Measurements from ENCODE around the gene SND1.

DNA sequence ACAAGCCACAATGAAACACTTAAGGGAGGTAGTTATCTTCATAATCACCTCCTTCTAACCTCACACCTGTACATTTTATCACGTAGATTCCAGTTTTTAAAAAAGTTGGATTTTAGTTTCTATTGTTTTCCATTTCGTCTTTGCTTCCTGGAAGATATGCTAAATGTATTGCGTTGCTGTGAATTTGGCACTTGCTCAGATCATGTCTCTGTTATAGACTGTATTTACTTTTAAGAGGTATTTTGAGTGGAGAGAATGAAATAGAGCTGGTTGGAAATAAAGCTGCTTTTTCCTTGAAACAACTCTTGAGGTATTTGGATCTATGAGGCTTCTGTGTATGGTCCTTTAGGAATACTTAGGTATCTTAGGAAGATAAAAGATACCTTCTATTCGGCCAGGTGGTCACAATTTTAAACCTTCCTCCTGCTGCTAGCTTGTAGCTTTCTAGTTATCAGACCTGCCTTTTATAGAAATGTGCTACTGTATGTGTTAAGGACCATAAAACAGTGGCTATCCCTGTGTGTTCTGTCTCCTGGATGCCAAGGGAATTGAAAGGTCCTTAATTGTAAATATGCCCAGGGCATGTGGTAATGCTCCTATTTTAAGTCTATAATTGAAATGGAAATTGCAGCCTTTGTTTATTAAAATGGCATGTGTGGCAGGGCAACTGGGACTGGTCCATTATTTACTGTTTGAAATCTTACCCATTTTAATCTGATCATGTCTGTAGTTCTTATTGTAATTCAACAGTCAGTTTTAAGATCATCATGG, 147.7 kb downstream of the SND1 start:
- TF ChIP-seq, protein P1, sequence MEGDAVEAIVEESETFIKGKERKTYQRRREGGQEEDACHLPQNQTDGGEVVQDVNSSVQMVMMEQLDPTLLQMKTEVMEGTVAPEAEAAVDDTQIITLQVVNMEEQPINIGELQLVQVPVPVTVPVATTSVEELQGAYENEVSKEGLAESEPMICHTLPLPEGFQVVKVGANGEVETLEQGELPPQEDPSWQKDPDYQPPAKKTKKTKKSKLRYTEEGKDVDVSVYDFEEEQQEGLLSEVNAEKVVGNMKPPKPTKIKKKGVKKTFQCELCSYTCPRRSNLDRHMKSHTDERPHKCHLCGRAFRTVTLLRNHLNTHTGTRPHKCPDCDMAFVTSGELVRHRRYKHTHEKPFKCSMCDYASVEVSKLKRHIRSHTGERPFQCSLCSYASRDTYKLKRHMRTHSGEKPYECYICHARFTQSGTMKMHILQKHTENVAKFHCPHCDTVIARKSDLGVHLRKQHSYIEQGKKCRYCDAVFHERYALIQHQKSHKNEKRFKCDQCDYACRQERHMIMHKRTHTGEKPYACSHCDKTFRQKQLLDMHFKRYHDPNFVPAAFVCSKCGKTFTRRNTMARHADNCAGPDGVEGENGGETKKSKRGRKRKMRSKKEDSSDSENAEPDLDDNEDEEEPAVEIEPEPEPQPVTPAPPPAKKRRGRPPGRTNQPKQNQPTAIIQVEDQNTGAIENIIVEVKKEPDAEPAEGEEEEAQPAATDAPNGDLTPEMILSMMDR (conservative IDR thresholded peaks at IDR 0.05 in 1 of 2, IDR thresholded peaks at IDR 0.05 in 1 of 2; ENCODE audit: low read depth in 1 of 2, low read length in 2 of 2) = no peak
- TF ChIP-seq EZH2 (IDR thresholded peaks at IDR 0.05; ENCODE audit: low read length, missing control alignments) = no peak
